Fibroblast of skin of right biceps (primary cell): Measurements from ENCODE around the gene SSU72.
A peak's percentile ranks its signal among the peaks of the same experiment; 100 is the strongest.
"Not testable (repeated sequence)": the region's sequence is repeated elsewhere in the genome, so short reads cannot be mapped to it uniquely, and the experiment has no call there.

ENCODE experiments used
- DNase-seq: peaks from one replicate; pipeline ENCODE4 v3.0.0-alpha.2; 2013

Gene SSU72

DNA sequence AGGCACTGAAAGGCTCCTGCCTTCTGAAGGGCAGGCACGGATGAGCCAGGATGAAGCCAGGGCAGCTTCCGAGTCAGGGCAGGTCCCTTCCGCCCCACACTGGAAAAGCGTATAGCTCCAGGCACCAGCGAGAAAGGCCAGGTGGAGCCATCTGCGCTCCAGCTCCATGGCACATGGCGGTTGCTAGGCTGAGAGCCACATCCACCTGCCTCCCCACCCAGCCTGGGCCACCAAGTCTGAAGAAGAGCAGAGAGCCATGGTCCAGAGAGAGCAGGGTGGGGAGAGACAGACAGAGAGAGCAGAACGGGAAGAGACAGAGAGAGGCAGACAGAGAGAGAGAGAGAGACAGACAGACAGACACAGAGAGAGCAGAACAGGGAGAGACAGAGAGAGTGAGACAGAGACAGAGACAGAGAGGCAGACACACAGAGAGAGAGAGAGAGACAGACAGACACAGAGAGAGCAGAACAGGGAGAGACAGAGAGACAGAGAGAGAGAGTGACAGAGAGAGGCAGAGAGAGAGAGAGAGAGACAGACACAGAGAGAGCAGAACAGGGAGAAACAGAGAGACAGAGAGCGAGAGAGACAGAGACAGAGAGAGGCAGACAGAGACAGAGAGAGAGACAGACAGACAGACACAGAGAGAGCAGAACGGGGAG lies 20.1 kb upstream of the SSU72 start:
- no peak for DNase-seq

DNA sequence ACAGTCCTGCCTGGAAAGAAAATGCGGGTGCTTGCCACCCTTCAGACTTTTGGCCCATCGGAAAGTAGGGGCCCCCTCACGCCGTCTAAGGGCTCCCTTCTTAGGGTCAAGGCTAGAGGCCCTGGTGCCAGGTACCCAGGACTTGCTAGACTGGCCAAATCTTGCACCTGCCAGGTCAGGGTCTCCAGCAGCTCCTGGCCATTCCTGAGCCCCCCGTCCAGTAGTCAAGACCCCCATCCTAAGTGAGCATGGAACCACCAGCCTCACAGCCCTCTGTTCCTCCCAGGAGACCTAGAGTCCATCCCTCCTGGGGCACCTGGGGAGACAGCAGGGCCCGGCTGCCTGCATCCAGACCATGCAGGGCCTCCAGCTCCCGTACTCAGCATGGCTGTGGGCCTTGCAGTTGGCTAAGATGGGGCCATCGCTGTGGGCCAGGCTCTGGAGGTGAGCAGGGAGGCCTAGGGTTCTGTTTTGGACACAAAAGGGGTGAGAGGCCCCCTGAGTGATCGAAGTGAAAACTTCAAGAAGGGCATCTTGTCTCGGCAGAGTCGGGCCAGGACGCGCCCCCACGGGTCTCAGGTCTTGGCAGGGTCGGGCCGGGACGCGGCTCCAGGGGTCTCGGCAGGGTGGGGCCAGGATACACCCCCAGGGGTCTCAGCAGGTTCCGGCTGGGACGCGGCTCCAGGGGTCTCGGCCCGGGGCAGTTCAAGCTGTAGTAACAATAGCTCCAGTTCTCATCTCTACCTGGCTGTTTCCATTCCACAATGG lies 19.4 kb upstream of the SSU72 start:
- DNase-seq, result no peak

DNA sequence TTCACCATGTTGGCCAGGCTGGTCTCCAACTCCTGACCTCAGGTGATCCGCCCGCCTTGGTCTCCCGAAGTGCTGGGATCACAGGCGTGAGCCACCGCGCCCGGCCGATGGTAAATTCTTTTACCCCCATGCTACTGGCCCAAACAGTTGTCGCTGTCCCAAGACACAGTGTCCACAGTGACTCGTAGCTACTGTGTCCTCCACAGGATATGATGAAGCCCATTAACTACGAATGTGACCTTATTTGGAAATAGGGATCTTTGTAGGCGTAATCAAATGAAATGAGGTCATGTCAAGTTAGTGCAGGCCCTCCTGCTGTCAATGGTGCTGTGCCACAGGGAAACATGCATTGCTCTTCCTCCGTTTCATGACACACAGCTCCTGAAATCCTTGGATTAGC lies 16.8 kb upstream of the SSU72 start:
- DNase-seq, result peak; percentile 67

DNA sequence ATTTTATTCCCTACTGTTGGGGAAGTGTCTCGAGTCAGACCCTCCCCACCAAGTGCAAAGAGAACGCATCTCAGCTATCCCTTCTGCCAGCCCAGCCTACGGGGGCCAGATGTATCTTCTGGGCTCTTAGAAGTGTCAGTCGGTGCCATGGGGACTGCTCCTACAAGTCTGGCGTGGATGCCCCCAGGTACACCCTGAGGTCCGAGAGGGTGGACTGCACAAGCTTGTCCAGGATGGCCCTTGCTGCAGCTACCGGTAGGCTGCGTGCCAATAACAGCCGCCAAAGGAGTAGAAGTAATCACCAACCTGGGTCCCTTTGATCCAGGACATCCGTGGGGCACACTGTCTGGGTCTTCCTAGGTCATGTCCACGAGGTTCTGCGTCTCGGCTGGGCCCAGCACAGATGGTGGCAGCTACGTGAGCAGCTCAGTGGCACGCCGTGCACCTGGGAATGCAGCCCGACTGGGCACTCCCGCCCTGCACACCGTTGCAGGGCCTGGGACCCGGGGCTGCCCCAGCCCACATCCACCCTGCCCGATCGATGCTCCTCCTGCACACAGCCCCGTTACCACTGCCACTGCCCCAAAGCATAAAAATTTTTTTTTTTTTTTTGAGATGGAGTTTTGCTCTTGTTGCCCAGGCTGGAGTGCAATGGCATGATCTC lies 8.8 kb upstream of the SSU72 start:
- no peak for DNase-seq

DNA sequence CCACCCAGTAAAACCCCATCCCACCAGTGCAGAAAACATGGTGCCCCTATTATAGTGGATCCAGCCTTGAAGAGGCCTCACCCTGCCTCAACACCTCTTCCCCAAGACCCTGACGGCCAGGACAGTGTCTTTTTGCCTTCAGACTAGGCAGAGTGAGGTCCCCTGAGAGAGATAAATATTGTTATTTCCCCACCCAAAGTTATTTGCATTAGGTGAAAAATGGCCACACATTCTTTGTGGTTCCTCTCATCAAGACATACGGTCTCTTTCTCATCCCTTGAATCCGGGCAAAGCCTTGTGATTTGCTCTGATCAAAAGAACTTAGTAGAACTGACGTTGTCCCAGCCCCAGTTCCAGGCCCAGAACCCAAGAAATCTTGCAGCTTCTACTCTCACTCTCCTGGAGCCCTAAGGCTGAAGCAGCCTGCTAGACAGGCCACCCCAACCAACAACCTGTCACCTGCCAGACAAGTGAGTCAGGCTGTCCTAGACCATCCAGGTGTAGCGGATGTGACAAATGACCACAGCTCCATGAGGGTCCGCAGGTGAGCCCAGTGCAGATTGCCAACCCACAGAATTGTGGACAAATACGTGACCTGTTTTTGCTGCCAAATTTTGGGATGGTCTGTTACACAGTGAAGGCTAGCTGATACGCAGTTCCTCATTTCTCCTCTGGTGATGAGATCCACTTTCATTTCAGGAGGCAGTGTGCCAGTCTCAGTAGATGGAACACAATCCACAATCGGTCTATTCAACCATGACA lies 8.1 kb upstream of the SSU72 start:
- DNase-seq, result no peak

DNA sequence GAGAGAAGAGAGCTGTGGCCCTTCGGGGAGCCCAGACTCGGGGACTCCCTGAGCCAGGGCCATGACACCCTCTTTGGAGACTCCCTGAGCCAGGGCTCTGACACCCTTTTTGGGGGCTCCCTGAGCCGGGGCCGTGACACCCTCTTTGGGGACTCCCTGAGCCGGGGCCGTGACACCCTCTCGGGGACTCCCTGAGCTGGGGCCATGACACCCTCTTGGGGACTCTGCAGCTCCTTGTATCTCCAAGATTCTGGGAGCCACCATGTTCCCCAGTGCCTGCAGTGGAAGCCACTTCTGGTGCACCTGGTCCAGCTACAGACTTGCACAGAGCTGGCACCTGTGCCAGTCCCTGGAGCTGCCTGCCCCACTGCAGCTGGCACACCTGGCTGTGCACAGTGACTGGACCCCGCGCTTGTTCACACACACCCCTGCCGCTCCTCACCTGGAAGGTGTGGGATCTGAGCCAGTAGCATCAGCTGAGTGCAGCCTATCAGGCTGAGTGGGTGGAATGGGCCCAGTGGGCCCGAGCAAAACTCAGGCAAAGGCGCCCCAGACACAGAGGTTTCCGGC lies 3.8 kb upstream of the SSU72 start:
- no peak for DNase-seq

DNA sequence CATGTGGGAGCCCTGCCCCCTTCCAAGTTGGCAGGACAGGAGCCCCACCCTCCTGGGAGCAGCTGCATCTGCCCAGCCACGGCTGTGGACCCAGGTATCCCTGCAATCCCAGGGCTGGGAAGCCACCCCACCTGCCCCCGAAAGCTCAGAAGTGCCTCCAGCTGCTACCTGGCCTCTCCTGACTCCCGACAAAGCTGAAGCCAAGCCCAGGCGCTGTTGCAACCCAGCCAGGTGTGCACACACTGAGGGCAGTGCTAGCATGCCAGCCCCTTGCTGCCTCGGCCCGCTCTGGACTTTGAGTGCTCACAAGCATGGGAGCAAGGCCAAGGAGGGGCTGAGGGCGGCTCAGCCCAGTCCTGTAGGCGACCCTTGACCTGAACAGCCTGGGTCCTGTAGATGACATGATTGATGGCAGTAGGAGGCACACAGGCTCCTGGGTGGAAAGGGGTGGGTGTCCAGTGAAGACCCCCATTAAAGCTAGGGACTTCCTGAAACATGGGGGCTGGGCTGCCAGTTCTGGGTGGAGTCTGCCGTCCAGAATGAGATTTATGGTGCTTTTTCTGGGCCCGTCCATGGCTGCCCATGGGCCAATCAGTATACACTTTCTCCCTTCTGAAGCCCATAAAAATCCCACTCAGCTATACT lies 2.8 kb upstream of the SSU72 start:
- no peak for DNase-seq

DNA sequence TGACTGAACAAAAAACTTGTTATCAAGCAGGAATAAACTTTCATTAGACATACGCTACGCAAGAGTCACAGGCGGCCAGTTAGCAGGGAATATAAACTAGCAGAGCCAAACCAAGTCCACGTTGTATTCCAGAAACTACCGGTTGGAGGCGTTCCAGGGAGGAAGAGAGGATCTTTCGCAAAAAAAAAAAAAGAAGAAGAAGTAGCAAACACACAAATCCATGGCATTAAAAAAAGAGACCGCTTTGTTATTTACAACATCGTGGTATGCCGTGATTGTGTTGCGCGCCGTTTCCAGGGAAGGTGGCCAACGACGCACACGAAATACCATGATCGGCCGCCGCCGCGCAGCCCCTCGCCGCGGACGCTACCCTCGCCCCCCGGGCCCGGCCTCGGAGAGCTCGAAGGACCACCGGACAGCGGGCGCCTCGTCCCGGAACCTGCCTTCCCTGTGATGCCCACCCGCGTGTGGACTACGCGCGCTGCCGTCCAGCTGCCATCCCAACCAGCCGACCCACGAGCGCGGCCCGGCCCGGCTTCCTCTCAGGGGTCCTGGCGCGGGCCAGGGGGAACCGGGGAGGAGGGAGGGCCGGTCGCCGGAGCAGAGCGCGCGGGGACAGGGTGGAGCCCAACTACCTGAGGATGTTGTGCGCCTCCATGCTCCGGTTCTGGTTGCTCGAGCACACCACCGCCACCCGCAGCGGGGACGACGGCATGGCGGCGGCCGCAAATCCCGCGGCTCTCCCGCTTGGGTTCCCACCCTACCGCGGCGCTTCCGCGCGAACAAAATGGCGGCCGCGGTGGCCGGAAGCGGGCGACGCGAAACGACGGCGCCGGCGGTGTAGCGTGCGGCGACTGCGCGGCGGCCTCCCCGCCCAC lies 581 bp downstream of the SSU72 start:
- peak; percentile 69 for DNase-seq

DNA sequence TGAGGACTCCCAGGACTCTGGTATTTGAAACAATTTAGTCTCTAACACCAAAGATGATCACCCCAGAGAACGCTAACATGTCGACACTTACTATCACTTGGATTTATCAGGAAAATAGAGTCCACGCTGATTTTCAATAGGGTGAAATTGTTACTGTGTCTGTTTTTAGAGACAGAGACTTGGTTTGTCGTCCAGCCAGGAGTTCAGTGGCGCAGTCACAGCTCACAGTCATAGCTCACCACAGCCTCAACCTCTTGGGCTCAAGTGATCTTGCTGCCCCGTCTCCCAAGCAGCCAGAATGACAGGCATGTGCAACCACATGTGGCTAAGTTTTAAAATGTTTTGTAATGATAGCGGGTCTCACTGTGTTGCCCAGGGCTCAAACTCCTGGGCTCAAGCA lies 5.3 kb downstream of the SSU72 start:
- DNase-seq, result no peak

DNA sequence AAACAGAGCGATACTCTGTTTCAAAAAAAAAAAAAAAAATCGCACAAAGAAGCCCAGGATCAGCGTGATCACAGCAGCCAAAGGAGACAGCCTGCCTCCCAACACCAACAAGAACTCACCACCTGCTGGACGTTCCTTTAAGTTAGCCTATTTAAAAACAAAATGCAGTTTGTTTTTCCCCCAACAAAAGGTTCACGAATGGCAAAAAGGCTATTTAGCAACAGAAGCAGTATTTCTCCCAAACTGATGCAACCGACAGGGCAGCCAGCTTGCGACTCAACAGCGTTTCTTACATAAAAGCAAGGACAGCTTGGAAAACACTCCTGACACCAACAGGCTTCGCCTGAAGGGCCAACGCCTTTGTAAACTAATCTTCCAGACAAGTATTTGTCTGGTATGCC lies 6.8 kb downstream of the SSU72 start:
- no peak for DNase-seq

DNA sequence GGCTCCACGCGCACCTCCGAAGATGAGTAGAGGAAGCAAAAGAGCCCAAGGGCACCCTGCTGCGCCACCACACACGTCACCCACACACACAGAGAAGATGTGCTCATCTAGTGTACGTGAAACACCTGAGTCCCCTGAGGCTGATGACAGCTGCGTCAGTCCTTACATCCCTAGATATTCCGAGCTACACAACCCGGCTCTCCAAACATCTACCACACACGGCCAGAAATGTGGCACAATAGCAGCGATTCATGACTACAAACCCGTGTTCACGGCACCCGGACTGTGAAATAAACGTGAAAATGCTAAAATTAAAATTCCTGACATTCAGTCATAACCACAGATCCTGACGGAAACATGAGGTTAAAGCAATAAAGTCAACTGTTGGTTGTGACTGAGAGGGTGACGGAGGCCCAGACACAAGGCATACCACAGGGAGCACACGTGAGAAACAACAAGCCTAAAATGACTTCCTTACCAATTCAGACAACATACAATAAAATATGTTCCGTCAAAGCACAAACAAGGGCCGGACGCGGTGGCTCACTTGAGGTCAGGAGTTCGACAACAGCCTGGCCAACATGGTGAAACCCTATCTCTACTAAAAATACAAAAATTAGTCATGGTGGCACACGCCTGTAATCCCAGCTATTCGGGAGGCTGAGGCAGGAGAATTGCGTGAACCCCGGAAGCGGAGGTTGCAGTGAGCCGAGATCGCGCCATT lies 7.3 kb downstream of the SSU72 start:
- peak; percentile 29 for DNase-seq

DNA sequence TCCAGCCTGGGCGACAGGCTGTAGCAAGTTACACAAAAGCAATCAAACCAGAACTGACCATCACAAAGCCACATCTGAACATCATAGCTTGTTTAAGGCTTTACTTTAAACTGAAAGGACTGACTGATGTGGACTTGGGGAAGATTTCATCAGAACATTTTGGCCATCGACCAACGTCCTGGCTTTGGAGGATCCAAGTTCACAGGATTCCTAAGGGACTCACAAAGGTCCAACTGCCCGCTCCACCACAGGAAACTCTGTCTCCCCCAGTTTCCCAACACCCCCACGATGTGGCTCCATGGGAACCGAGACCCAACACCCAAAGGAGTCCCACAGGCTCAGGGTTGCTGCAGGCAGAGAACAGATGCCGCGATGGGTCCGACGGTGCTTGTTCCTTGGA lies 9.3 kb downstream of the SSU72 start:
- no peak for DNase-seq

DNA sequence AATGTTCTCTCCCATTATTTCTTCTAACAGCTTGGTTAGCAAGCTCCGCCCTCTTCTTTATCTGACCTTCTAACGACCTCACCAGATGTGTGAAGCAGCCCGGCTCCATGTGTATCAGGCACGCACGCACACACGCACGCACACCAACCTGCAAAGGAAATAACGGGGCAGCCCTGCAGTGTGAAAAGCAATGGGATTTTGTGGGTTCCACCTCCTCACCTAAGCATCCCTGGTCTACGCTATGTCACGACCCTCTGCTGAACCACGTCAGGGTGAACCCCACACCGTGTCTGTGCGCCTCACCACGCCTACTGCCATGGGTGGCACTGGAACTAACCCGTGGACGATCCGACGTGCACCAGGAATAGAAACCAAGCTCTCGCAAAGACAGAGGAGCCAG lies 10.4 kb downstream of the SSU72 start:
- no peak for DNase-seq

DNA sequence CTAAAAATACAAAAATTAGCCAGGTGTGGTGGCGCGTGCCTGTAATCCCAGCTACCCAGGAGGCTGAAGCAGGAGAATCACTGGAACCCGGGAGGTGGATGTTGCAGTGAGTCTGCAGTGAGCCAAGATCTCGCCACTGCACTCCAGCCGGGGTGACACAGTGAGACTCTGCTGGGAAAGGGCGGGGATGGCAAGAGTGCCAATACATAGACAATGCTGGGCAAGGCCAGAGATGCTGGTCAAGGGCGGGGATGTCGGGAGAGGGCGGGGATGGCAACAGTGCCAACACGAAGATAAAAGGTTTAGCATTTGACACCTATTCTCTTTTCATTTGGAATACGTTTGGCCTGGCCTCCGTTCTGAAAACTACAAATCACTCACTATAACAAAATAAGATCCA lies 11.0 kb downstream of the SSU72 start:
- no peak for DNase-seq

DNA sequence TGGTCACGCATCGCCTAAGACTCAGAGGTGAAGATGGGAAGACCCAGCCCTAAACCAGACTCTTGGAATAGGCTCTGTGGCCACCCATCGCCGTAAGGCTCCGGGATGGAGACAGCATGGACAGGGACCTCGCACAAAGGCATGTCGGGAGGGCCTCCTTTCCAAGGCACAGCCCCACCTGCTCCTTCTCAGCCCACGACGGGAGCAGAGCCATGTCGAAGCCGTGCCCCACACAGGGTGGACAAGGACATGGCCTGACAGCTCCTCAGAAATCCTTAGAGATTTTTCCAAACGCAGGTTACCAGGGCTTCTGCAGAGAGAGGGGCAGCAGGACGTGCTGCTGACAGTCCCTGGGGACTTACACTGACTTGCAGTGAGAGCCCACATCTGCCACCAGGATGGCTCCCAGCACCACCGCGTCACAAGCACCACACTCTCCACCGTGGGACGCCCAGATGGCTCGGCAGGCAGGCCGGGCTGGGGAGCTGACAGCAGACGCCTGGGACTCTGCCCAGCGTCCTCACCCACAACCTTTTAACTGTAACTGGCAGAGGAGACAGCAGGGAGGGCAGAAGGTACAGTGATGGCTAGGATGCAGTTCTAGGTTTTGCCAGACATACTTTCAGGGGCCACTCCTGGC lies 12.0 kb downstream of the SSU72 start:
- no peak for DNase-seq

DNA sequence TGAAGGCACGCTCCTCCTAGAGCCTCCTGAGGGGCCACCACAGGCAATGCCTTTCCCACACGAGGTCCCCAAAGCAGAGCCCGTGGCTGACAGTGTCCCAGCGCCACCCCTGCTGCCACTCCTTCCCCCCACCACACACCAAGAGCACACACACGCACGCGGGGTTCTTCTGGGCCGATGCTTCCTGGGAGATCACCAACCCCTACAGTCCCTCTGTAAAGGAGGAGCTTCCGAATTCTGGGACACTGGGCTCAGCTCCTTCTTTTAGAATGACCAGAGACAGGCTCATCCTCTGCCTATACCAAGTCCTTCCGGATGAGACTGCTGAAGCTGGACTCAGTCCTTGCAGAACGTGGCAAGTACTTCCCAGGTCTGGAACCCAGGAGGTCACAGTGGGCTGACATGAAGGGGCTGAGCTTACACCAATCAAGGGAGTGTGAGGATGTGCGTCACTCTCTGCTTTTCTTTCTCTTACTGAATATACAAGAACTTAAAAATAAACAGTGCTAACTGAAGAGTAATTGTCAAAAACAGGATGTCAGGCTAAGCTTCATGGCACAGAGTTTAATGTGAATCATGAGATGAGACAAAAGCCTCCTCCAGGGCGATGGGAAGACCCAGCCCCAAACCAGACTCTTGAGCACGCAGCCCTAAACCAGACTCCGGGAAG lies 12.7 kb downstream of the SSU72 start:
- DNase-seq, result no peak

DNA sequence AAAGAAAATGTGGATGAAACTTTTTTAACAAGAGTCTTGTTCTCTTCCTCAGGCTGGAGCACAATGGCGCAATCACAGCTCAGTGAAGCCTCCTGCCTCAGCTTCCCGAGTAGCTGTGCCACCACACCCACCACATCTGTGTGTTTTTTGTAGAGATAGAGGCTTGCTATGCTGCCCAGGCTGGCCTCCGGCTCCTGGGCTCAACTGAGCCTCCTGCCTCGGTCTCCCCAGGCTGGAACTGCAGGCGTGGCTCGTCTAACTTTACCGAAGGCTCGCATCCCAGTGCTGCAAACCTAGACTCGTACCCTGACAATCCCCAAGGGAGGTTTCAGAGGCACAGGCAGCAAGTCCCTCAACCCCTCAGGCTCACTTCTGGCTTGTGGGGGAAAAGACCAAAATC lies 14.5 kb downstream of the SSU72 start:
- no peak for DNase-seq

DNA sequence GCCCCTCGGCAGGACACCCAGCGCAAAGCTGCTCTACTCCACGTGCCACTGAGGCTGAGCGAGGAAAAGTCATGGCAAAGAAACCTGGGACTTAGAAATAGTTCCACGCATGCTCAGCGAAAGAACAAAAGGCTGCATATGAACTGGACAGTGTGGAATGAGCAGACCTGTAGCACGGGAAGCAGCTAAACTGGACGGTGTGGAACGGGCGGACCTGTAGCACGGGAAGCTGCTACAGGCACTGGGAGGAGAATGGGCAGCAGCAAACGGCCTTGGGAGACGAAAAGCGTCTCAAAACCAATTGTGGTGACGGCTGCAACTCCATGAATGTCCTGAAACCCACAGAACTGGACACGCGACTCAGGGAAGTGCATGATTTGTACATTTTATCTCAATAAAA lies 15.6 kb downstream of the SSU72 start:
- DNase-seq, result no peak

DNA sequence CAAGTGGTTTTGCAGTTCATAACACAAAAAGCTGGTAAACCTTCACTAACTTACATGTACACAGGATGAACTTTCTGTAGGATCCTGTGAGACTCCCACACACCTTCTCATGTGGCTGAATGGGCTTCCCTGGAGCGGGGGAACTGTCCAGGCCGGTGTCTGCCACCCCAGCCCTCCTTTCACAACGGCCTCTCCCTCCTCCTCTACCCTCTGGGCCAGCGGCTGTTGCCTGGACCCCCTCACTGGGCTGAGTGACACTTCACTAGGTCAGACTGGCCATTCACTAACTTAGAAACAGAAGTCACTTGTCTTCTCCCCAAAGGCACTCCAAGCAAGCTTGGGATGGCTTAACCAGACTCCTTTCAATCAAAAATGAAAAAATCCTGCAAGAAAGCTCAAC lies 16.1 kb downstream of the SSU72 start:
- no peak for DNase-seq

DNA sequence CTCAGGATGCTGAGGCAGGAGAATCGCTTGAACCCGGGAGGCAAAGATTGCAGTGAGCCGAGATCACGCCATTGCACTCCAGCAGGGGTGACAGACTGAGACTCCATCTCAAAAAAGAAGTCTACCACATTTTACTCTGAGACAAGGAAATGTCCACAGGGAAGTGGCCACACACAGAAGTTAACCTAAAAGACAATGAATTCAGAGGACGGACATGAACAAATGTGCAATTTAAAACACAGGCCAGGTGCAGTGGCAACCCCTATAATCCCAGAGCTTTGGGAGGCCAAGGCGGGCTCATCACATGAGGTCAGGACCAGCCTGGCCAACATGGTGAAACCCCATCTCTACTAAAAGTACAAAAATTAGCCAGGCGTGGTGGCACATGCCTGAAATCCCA lies 17.0 kb downstream of the SSU72 start:
- DNase-seq, result not testable (repeated sequence)
